K562 (cell line): ENCODE data around the gene FRMPD4. TPM values are rescaled to one million over a fixed set of nuclear protein-coding genes. Genes with fewer than 3 reads are reported as not detected.

Source experiments
- ATAC-seq: fragments of 200-7000 bp; cut with Tn5 transposase; 3 replicates; pipeline ENCODE4 v1.9.1; 2020; ENCODE audit warnings: moderate library complexity
- BruUV-seq: library from RNA; stranded (reverse); fragments of 400-500 nt; replicated peaks from 2 replicates; lab custom pipeline; 2021; lab: Mats Ljungman, UMichigan
- CTCF ChIA-PET: fragments of 300-600 bp; formaldehyde crosslinking; extraction: SDS; loops from one replicate; lab custom pipeline; 2021; ENCODE audit warnings: low intra/inter-chr PET ratio; lab: Yijun Ruan, JAX
- POLR2A ChIA-PET: fragments of 300-600, 350-650 bp; sonication (Branson Sonifier 250); formaldehyde crosslinking; extraction: SDS; loops from one replicate; lab custom pipeline; 2021; ENCODE audit warnings: antibody characterized with exemption, inconsistent platforms; lab: Yijun Ruan, JAX
- DNase-seq, 4 experiments: peaks; one replicate each; pipeline versions ENCODE4 v3.0.0 to v3.0.0-alpha.2; 2011 to 2018; ENCODE audit warnings: low spot score in 3 of 4, mixed read lengths in 3 of 4; ENCODE audit errors: extremely low read depth in 1 of 4
- FAIRE-seq: peaks from 2 replicates; lab custom pipeline; 2011; peaks lifted over from hg19 to GRCh38; lab: Jason Lieb, UNC
- H2AFZ ChIP-seq: 2 replicates; pipeline ENCODE4 v1.6.0; 2011; ENCODE audit warnings: low read depth, low read length, control low read depth, inconsistent platforms
- H3K27ac ChIP-seq: fragments of 200-600 bp; 3 replicates; pipeline ENCODE4 v1.8.0; 2011; ENCODE audit warnings: low read depth, mild to moderate bottlenecking, control low read depth, inconsistent platforms, low read length, moderate library complexity, mixed read lengths; ENCODE audit errors: extremely low read depth
- H3K27me3 ChIP-seq, 2 experiments: fragments of 300-600 bp in 1 of 2; 2 replicates in 1 of 2; 3 replicates in 1 of 2; pipeline versions ENCODE4 v1.6.0 to v1.8.0; 2011; ENCODE audit warnings: inconsistent platforms in 2 of 2, low read length in 2 of 2, mild to moderate bottlenecking in 1 of 2, mixed read lengths in 1 of 2, moderate library complexity in 1 of 2; ENCODE audit not compliant: control insufficient read depth in 2 of 2, insufficient read depth in 2 of 2
- H3K36me3 ChIP-seq: fragments of 300-600 bp; 3 replicates; pipeline ENCODE4 v1.8.0; 2011; ENCODE audit warnings: mild to moderate bottlenecking, low read length, inconsistent platforms; ENCODE audit not compliant: control insufficient read depth, insufficient read depth
- H3K4me1 ChIP-seq, 2 experiments: fragments of 200-600 bp in 1 of 2; replicated peaks in 1 of 2; 2 replicates in 1 of 2; 3 replicates in 1 of 2; pipeline versions ENCODE4 v1.5.1 to v1.8.0; 2011; ENCODE audit warnings: inconsistent platforms in 2 of 2, low read length in 2 of 2, mild to moderate bottlenecking in 1 of 2, mixed read lengths in 1 of 2, moderate library complexity in 1 of 2; ENCODE audit not compliant: control insufficient read depth in 2 of 2, insufficient read depth in 2 of 2
- H3K4me2 ChIP-seq: 2 replicates; pipeline ENCODE4 v1.6.1; 2011; ENCODE audit warnings: low read length, control low read depth, inconsistent platforms, mixed read lengths; ENCODE audit not compliant: insufficient read depth
- H3K4me3 ChIP-seq: fragments of 200-600 bp; sonication (generic), shearing (Covaris generic); 2 replicates; pipeline ENCODE4 v1.5.1; 2016; ENCODE audit warnings: control low read depth, inconsistent platforms
- H3K79me2 ChIP-seq: fragments of 200-600 bp; 3 replicates; pipeline ENCODE4 v1.8.0; 2011; ENCODE audit warnings: low read length, inconsistent platforms; ENCODE audit not compliant: control insufficient read depth, insufficient read depth
- H3K9ac ChIP-seq, 2 experiments: 2 replicates each; pipeline versions ENCODE4 v1.6.0 to v1.6.1; 2011; ENCODE audit warnings: low read depth in 2 of 2, low read length in 2 of 2, control low read depth in 1 of 2, inconsistent platforms in 1 of 2, mild to moderate bottlenecking in 1 of 2, mixed read lengths in 1 of 2; ENCODE audit not compliant: insufficient read depth in 1 of 2
- H3K9me1 ChIP-seq: one replicate; pipeline ENCODE4 v1.6.0; 2011; ENCODE audit warnings: inconsistent platforms, mild to moderate bottlenecking, low read length, moderate library complexity; ENCODE audit not compliant: control insufficient read depth, insufficient read depth
- H3K9me3 ChIP-seq: replicated peaks from 2 replicates; pipeline ENCODE4 v1.5.1; 2011; ENCODE audit warnings: low read depth, low read length, inconsistent platforms; ENCODE audit not compliant: control insufficient read depth, insufficient read depth
- H4K20me1 ChIP-seq: replicated peaks from 2 replicates; pipeline ENCODE4 v1.6.1; 2011; ENCODE audit warnings: low read length, inconsistent platforms, mixed read lengths; ENCODE audit not compliant: control insufficient read depth, insufficient read depth
- CREB1 ChIP-seq, 2 experiments: sonication (generic) in 1 of 2; formaldehyde crosslinking in 1 of 2; IDR thresholded peaks; 2 replicates each; pipeline versions ENCODE4 v1.6.1 to v1.8.0; 2012 to 2022; ENCODE audit warnings: inconsistent platforms in 1 of 2, mild to moderate bottlenecking in 1 of 2, missing genetic modification reagents in 1 of 2, moderate library complexity in 1 of 2
- ELF2 ChIP-seq: fragments of 250-450 bp; sonication (Bioruptor Pico); IDR thresholded peaks from 2 replicates; pipeline ENCODE4 v1.5.0; 2021; ENCODE audit warnings: mild to moderate bottlenecking
- EZH2 ChIP-seq: IDR thresholded peaks from 2 replicates; pipeline ENCODE4 v1.6.1; 2012; ENCODE audit warnings: low read depth, mild to moderate bottlenecking, inconsistent platforms, low read length, borderline replicate concordance
- HSF4 ChIP-seq: fragments of 250-450 bp; sonication (Bioruptor Pico); IDR thresholded peaks from 2 replicates; pipeline ENCODE4 v2.1.2; 2022; ENCODE audit warnings: mild to moderate bottlenecking, moderate library complexity, borderline replicate concordance
- ILK ChIP-seq: fragments of 450-650 bp; IDR thresholded peaks from 2 replicates; pipeline ENCODE4 v1.6.1; 2016; ENCODE audit warnings: missing genetic modification characterization, low read depth, mild to moderate bottlenecking, missing compliant biosample characterization, moderate library complexity, borderline replicate concordance
- NFXL1 ChIP-seq: fragments of 450-650 bp; formaldehyde crosslinking; IDR thresholded peaks from 2 replicates; pipeline ENCODE4 v1.4.0; 2021; ENCODE audit warnings: mild to moderate bottlenecking
- RBFOX2 ChIP-seq: fragments of 200-400 bp; formaldehyde crosslinking; IDR thresholded peaks from 2 replicates; pipeline ENCODE4 v1.6.1; 2017; ENCODE audit warnings: low read depth, mild to moderate bottlenecking, low read length, moderate library complexity
- ZKSCAN3 ChIP-seq: fragments of 250-450 bp; sonication (Bioruptor Pico); IDR thresholded peaks from 2 replicates; pipeline ENCODE4 v1.4.0; 2020
- ZNF324 ChIP-seq: fragments of 250-450 bp; sonication (Bioruptor Pico); IDR thresholded peaks from 2 replicates; pipeline ENCODE4 v1.4.0; 2020; ENCODE audit warnings: mild to moderate bottlenecking
- WGBS: fragments of 100-300 bp; shearing (Covaris generic); methylation state at CpG from one replicate; pipeline ENCODE4 v1.1.6; 2016; ENCODE audit warnings: low coverage, mixed read lengths; ENCODE audit not compliant: insufficient coverage; ENCODE audit errors: missing lambda C conversion rate; 5-methylcytosine and 5-hydroxymethylcytosine counted together
- in situ Hi-C: fragments of 300-500 bp; cut with MboI; formaldehyde crosslinking; loops from 4 replicates; pipeline ENCODE4 v1.15.0; 2018; ENCODE audit warnings: inconsistent platforms, mixed read lengths
- intact Hi-C: fragments of 100-400 bp; cut with micrococcal nuclease; formaldehyde crosslinking; loops from 2 replicates; pipeline ENCODE4 v1.14.2; 2022
- polyA plus RNA-seq, 8 experiments: library from polyadenylated mRNA; depleted of rRNA in 4 of 8; stranded (reverse) in 5 of 8; unstranded in 3 of 8; fragments of >200 nt; fragmentation: Nextera tagmentation in 2 of 8; fragmentation: Illumina TruSeq in 1 of 8; extraction: Ambion mirVana in 2 of 8; extraction: Trizol in 1 of 8; gene quantifications; 2 replicates each; pipeline versions ENCODE4 v1.2.1 to v1.2.3, GENCODE V29; 2011 to 2014; ENCODE audit warnings: inconsistent platforms in 1 of 8, missing spikeins in 1 of 8
- total RNA-seq, 7 experiments: library from RNA; depleted of rRNA in 6 of 7; stranded (reverse); fragments of >200 nt in 6 of 7; fragmentation: Illumina TruSeq in 2 of 7; extraction: Trizol in 2 of 7; gene quantifications; 2 replicates each; pipeline versions ENCODE4 v1.2.1 to v1.2.3, GENCODE V29; 2011 to 2021; ENCODE audit warnings: low replicate concordance in 1 of 7
- TF ChIP-seq, protein P1 (sequence below), 3 experiments: fragments of 200-800 bp in 1 of 3; sonication (Bioruptor generic) in 1 of 3; sonication (generic) in 1 of 3; formaldehyde crosslinking in 1 of 3; IDR thresholded peaks; 2 replicates each; pipeline versions ENCODE4 v1.6.1 to v1.8.0; 2016 to 2022; ENCODE audit warnings: mild to moderate bottlenecking in 2 of 3, missing compliant biosample characterization in 2 of 3, missing genetic modification characterization in 2 of 3, missing genetic modification reagents in 1 of 3
- TF ChIP-seq, protein P2 (sequence below): fragments of 200-800 bp; sonication (Bioruptor generic); IDR thresholded peaks from 2 replicates; pipeline ENCODE4 v1.6.1; 2016; ENCODE audit warnings: missing genetic modification characterization, missing compliant biosample characterization
- TF ChIP-seq, protein P3 (sequence below): sonication (generic); formaldehyde crosslinking; IDR thresholded peaks from 2 replicates; pipeline ENCODE4 v1.8.1; 2023; ENCODE audit warnings: mild to moderate bottlenecking, missing genetic modification reagents
- TF ChIP-seq, protein P4 (sequence below), 2 experiments: fragments of 450-650 bp; IDR thresholded peaks; 2 replicates each; pipeline ENCODE4 v1.6.1; 2016

The FRMPD4 gene
- total and polyA plus RNA-seq, 9 of the 15 experiments (the other 6 are each of a cell fraction or from before 2014, with no cell fraction given): not detected

DNA sequence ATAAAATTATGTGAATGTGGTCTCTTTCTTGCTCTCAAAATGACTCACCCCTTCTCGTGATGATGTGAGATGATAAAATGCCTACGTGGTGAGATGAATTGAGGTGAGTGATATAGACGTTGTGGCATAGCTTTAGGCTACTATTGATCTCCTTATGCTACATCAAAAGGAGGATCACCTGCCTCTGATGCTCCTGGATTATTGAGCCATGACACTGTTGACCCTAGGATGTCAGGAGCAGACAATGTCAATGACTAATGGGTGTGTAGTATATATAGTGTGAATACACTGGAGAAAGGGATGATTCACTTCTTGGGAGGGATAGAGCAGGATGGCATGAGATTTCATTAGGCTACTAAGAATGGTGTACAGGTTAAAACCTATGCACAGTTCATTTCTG, 442.3 kb downstream of the FRMPD4 start:
- intact Hi-C loops (no loop called here), in situ Hi-C loops (no loop called here)
- 0% methylated on average over 3 of the region's 3 CpGs for WGBS
- no peaks in the 10 kb centered on the region for H3K36me3 ChIP-seq
- no peak overlapping the region for H3K27ac ChIP-seq
- ChIA-PET POLR2A (no interaction called here), CTCF (no interaction called here)
- no peaks in the 10 kb centered on the region for H3K4me1 ChIP-seq
- H3K4me3 ChIP-seq: no peak overlapping the region
- H3K9ac ChIP-seq: no peak overlapping the region
- no peaks in the 10 kb centered on the region for H3K9me1 ChIP-seq
- no peaks in the 10 kb centered on the region for H3K9me3 ChIP-seq
- H3K27me3 ChIP-seq: no peaks in the 10 kb centered on the region
- no peak overlapping the region for H2AFZ ChIP-seq
- H3K79me2 ChIP-seq: no peaks in the 10 kb centered on the region
- FAIRE-seq (no peak), ATAC-seq (no peak), DNase-seq (no peak)
- no TSS peak for BruUV-seq
- no peaks in the 10 kb centered on the region for H4K20me1 ChIP-seq
- H3K4me2 ChIP-seq: no peak overlapping the region
- no peak for TF ChIP-seq HSF4 (CRISPR knock-in tag)
- no peak for TF ChIP-seq ZNF324 (CRISPR knock-in tag)
- no peak for TF ChIP-seq ZKSCAN3
- TF ChIP-seq NFXL1 (CRISPR knock-in tag): no peak
- no peak for TF ChIP-seq CREB1 (IDR thresholded peaks at IDR 0.05)
- no peak for TF ChIP-seq CREB1 (CRISPR knock-in tag; IDR thresholded peaks at IDR 0.05)
- no peak for TF ChIP-seq RBFOX2
- TF ChIP-seq, protein P1, sequence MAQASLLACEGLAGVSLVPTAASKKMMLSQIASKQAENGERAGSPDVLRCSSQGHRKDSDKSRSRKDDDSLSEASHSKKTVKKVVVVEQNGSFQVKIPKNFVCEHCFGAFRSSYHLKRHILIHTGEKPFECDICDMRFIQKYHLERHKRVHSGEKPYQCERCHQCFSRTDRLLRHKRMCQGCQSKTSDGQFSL (CRISPR knock-in tag; IDR thresholded peaks at IDR 0.05): no peak
- TF ChIP-seq, protein P1 (tag; IDR thresholded peaks at IDR 0.05): no peak
- TF ChIP-seq, protein P2, sequence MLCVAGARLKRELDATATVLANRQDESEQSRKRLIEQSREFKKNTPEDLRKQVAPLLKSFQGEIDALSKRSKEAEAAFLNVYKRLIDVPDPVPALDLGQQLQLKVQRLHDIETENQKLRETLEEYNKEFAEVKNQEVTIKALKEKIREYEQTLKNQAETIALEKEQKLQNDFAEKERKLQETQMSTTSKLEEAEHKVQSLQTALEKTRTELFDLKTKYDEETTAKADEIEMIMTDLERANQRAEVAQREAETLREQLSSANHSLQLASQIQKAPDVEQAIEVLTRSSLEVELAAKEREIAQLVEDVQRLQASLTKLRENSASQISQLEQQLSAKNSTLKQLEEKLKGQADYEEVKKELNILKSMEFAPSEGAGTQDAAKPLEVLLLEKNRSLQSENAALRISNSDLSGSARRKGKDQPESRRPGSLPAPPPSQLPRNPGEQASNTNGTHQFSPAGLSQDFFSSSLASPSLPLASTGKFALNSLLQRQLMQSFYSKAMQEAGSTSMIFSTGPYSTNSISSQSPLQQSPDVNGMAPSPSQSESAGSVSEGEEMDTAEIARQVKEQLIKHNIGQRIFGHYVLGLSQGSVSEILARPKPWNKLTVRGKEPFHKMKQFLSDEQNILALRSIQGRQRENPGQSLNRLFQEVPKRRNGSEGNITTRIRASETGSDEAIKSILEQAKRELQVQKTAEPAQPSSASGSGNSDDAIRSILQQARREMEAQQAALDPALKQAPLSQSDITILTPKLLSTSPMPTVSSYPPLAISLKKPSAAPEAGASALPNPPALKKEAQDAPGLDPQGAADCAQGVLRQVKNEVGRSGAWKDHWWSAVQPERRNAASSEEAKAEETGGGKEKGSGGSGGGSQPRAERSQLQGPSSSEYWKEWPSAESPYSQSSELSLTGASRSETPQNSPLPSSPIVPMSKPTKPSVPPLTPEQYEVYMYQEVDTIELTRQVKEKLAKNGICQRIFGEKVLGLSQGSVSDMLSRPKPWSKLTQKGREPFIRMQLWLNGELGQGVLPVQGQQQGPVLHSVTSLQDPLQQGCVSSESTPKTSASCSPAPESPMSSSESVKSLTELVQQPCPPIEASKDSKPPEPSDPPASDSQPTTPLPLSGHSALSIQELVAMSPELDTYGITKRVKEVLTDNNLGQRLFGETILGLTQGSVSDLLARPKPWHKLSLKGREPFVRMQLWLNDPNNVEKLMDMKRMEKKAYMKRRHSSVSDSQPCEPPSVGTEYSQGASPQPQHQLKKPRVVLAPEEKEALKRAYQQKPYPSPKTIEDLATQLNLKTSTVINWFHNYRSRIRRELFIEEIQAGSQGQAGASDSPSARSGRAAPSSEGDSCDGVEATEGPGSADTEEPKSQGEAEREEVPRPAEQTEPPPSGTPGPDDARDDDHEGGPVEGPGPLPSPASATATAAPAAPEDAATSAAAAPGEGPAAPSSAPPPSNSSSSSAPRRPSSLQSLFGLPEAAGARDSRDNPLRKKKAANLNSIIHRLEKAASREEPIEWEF (CRISPR knock-in tag): no peak
- no peak for TF ChIP-seq ELF2 (CRISPR knock-in tag)
- no peak for TF ChIP-seq ILK (tag)
- no peak for TF ChIP-seq EZH2
- TF ChIP-seq, protein P3, sequence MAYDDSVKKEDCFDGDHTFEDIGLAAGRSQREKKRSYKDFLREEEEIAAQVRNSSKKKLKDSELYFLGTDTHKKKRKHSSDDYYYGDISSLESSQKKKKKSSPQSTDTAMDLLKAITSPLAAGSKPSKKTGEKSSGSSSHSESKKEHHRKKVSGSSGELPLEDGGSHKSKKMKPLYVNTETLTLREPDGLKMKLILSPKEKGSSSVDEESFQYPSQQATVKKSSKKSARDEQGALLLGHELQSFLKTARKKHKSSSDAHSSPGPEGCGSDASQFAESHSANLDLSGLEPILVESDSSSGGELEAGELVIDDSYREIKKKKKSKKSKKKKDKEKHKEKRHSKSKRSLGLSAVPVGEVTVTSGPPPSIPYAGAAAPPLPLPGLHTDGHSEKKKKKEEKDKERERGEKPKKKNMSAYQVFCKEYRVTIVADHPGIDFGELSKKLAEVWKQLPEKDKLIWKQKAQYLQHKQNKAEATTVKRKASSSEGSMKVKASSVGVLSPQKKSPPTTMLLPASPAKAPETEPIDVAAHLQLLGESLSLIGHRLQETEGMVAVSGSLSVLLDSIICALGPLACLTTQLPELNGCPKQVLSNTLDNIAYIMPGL (CRISPR knock-in tag): no peak
- TF ChIP-seq, protein P4, sequence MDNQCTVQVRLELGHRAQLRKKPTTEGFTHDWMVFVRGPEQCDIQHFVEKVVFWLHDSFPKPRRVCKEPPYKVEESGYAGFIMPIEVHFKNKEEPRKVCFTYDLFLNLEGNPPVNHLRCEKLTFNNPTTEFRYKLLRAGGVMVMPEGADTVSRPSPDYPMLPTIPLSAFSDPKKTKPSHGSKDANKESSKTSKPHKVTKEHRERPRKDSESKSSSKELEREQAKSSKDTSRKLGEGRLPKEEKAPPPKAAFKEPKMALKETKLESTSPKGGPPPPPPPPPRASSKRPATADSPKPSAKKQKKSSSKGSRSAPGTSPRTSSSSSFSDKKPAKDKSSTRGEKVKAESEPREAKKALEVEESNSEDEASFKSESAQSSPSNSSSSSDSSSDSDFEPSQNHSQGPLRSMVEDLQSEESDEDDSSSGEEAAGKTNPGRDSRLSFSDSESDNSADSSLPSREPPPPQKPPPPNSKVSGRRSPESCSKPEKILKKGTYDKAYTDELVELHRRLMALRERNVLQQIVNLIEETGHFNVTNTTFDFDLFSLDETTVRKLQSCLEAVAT (IDR thresholded peaks at IDR 0.05): no peak
